GM23248 (cell line): ENCODE data around the gene LIN7C. TPM values are rescaled to one million over a fixed set of nuclear protein-coding genes. Genes with fewer than 3 reads are reported as not detected.

ENCODE experiments used
- DNase-seq: peaks from one replicate; pipeline ENCODE4 v3.0.0-alpha.2; 2015
- H2AFZ ChIP-seq: fragments of 200-600 bp; sonication (generic); 2 replicates; pipeline ENCODE4 v1.6.1; 2016; ENCODE audit warnings: antibody characterized with exemption
- H3F3A ChIP-seq: fragments of 200-600 bp; sonication (generic); 2 replicates; pipeline ENCODE4 v1.6.1; 2016; ENCODE audit warnings: mild to moderate bottlenecking, antibody characterized with exemption, mixed run types; ENCODE audit not compliant: insufficient read depth
- H3K27ac ChIP-seq: fragments of 200-600 bp; sonication (generic); 2 replicates; pipeline ENCODE4 v1.5.1; 2016; ENCODE audit warnings: mild to moderate bottlenecking
- H3K27me3 ChIP-seq: fragments of 200-600 bp; sonication (generic); replicated peaks from 2 replicates; pipeline ENCODE4 v1.6.1; 2016; ENCODE audit warnings: mild to moderate bottlenecking; ENCODE audit not compliant: insufficient read depth
- H3K36me3 ChIP-seq: fragments of 200-600 bp; sonication (generic); 2 replicates; pipeline ENCODE4 v1.6.1; 2016; ENCODE audit warnings: low read depth, mild to moderate bottlenecking
- H3K4me1 ChIP-seq: fragments of 200-600 bp; sonication (generic); 2 replicates; pipeline ENCODE4 v1.6.1; 2016; ENCODE audit warnings: mild to moderate bottlenecking; ENCODE audit not compliant: insufficient read depth
- H3K4me2 ChIP-seq: fragments of 200-600 bp; sonication (generic); one replicate; pipeline ENCODE4 v1.6.1; 2016; ENCODE audit warnings: mild to moderate bottlenecking; ENCODE audit not compliant: unreplicated experiment
- H3K4me3 ChIP-seq: fragments of 200-600 bp; sonication (generic); 2 replicates; pipeline ENCODE4 v1.5.1; 2016; ENCODE audit warnings: mild to moderate bottlenecking
- H3K79me2 ChIP-seq: fragments of 200-600 bp; sonication (generic); 2 replicates; pipeline ENCODE4 v1.6.1; 2016; ENCODE audit warnings: mild to moderate bottlenecking; ENCODE audit not compliant: insufficient read depth
- H3K9ac ChIP-seq: fragments of 200-600 bp; sonication (generic); 2 replicates; pipeline ENCODE4 v1.6.1; 2016; ENCODE audit warnings: mild to moderate bottlenecking
- H3K9me2 ChIP-seq: fragments of 200-600 bp; sonication (generic); 2 replicates; pipeline ENCODE4 v1.6.1; 2016; ENCODE audit warnings: mixed run types, mild to moderate bottlenecking, moderate library complexity; ENCODE audit not compliant: insufficient read depth
- H3K9me3 ChIP-seq: fragments of 200-600 bp; sonication (generic); one replicate; pipeline ENCODE4 v1.6.1; 2017; ENCODE audit warnings: low read depth
- H4K20me1 ChIP-seq: fragments of 200-600 bp; sonication (generic); 2 replicates; pipeline ENCODE4 v1.6.0; 2016; ENCODE audit not compliant: insufficient read depth
- EZH2 ChIP-seq: fragments of 200-600 bp; sonication (generic); IDR thresholded peaks from 2 replicates; pipeline ENCODE4 v1.6.1; 2018; ENCODE audit warnings: antibody characterized with exemption, mild to moderate bottlenecking; ENCODE audit not compliant: insufficient read depth, poor library complexity, severe bottlenecking
- EZH2phosphoT487 ChIP-seq: fragments of 200-600 bp; sonication (generic); IDR thresholded peaks from 2 replicates; pipeline ENCODE4 v1.6.1; 2018; ENCODE audit warnings: antibody characterized with exemption, moderate library complexity, mild to moderate bottlenecking, low read depth; ENCODE audit not compliant: insufficient read depth
- whole genome bisulfite sequencing, 2 experiments: methylation state at CpG; one replicate each; pipeline ENCODE4 v1.1.6; 2015 to 2017; ENCODE audit warnings: low lambda C conversion rate in 2 of 2, low coverage in 1 of 2; ENCODE audit errors: missing lambda C conversion rate in 2 of 2; 5-methylcytosine and 5-hydroxymethylcytosine counted together
- in situ Hi-C: fragments of 300-500 bp; cut with MboI; formaldehyde crosslinking; loops from 2 replicates; pipeline ENCODE4 v1.15.0; 2020
- polyA plus RNA-seq: library from polyadenylated mRNA; unstranded; fragments of >200 nt; fragmentation: Nextera tagmentation; extraction: Ambion mirVana; gene quantifications from 2 replicates; pipeline ENCODE4 v1.2.1, GENCODE V29; 2016
- total RNA-seq: library from RNA; depleted of rRNA; stranded (reverse); fragments of >200 nt; shearing (Covaris generic); gene quantifications from 2 replicates; pipeline ENCODE4 v1.2.3, GENCODE V29; 2014

Gene LIN7C
- total and polyA plus RNA-seq, 2 experiments from 2014 or later = 43.0 to 47.0 TPM

DNA sequence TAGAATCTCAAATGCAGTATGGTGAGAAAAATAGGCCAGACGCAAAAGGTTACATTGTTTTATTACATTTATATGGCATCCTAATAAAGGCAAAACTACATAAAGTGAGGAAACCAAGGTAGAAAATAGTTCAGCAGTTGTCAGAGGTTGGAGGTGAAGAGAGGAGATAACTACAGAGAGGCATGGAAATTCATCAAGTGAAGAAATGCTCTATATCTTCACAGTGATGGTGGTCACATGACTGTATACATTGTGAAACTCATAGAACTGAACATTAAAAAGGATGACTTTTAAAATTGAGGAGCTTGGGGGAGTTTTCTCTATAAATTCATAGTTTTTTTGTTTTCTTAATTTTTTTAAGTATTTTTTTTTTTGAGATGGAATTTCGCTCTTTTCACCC lies 48.4 kb downstream of the LIN7C start:
- H3K4me1 ChIP-seq = peaks cover 37% of the 10 kb centered on the region
- no peak for DNase-seq
- no peaks in the 10 kb centered on the region for H3K27me3 ChIP-seq
- H4K20me1 ChIP-seq = no peaks in the 10 kb centered on the region
- peaks cover 29% of the 10 kb centered on the region for H3F3A ChIP-seq
- peaks cover 98% of the 10 kb centered on the region for H3K79me2 ChIP-seq
- TF ChIP-seq EZH2 = no peak
- TF ChIP-seq EZH2phosphoT487 = no peak
- in situ Hi-C loops = no loop called here
- H3K36me3 ChIP-seq = no peaks in the 10 kb centered on the region
- H3K27ac ChIP-seq = no peak overlapping the region
- H3K4me3 ChIP-seq = no peak overlapping the region
- 97 to 98% methylated on average over 2 of the region's 2 CpGs for WGBS, 2 experiments
- H3K9me2 ChIP-seq = no peaks in the 10 kb centered on the region
- H2AFZ ChIP-seq = no peak overlapping the region
- no peak overlapping the region for H3K9ac ChIP-seq
- H3K4me2 ChIP-seq = no peak overlapping the region
- no peaks in the 10 kb centered on the region for H3K9me3 ChIP-seq

DNA sequence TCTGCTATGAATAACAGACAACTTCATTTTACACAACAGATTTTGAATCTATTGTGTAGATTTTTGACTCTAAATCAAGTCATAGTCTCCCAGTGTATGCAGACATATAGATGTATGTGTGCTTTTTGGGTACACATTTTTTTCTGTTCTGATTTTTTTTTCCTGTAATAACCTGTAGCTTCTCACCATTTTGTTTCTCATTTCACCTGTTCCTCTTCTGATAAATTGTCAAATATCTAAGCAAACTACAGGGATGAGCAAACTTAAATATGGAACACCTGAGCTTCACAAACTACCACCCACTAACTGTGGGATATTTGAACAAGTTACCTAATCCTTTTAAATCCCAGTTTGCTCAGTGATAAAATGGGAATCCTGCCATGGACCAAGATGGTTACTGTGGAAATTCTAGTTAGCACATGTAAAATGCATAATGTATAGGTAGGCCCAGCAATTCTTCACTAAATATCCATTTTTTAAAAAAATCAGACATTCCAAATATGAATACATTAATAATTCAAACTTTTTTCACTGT lies 49.7 kb downstream of the LIN7C start:
- Histone ChIP-seq H3K79me2 (peaks cover 98% of the 10 kb centered on the region), H3K9me3 (no peaks in the 10 kb centered on the region), H3K9ac (peak overlapping the region; percentile 32), H3K4me2 (peak overlapping the region; percentile 75), H3K9me2 (no peaks in the 10 kb centered on the region), H3K27me3 (no peaks in the 10 kb centered on the region), H2AFZ (peak overlapping the region; percentile 49), H3K27ac (peak overlapping the region; percentile 70), H4K20me1 (no peaks in the 10 kb centered on the region), H3K4me3 (peak overlapping the region; percentile 49), H3F3A (peaks cover 32% of the 10 kb centered on the region), H3K4me1 (peaks cover 31% of the 10 kb centered on the region), H3K36me3 (no peaks in the 10 kb centered on the region)
- in situ Hi-C loops = no loop called here
- TF ChIP-seq EZH2 (no peak), EZH2phosphoT487 (no peak)
- DNase-seq = no peak

DNA sequence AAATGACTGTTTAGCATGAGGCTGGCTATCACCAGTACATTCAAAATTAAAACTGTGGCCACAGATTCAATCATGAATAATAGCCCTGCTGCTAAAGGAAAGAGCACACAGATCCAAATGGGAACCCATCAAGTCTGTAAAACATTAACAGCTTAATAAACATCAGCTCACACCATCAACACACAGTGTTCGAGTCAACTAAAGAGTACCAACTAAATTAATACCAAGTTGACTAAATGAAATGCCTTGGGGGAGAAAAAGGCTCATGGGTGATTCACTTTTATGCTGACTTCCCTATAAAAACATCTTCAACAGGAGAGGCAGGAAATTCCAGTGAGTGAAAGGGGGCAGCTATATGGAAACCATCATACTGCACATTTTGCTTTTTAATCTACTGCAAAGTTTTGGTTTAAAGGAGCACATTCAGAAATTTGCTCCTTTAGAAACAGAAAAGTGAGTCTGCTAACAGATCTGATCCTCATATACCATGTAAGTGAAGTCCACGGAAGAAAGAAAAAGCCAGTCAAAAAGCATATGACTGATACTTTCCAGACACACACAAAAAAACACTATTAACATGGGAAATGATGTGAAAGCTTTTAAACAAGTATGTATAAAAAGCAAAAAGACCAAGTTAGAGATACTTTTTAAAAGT lies 50.3 kb downstream of the LIN7C start:
- H3K4me3 ChIP-seq = peak overlapping the region; percentile 49
- H3K9ac ChIP-seq = peak overlapping the region; percentile 32
- 9 to 19% methylated on average over 2 of the region's 2 CpGs for WGBS, 2 experiments
- no peaks in the 10 kb centered on the region for H4K20me1 ChIP-seq
- peaks cover 38% of the 10 kb centered on the region for H3F3A ChIP-seq
- H3K9me2 ChIP-seq = no peaks in the 10 kb centered on the region
- H2AFZ ChIP-seq = peak overlapping the region; percentile 49
- H3K9me3 ChIP-seq = no peaks in the 10 kb centered on the region
- peak overlapping the region; percentile 75 for H3K4me2 ChIP-seq
- peaks cover 96% of the 10 kb centered on the region for H3K79me2 ChIP-seq
- H3K36me3 ChIP-seq = no peaks in the 10 kb centered on the region
- peak overlapping the region; percentile 70 for H3K27ac ChIP-seq
- peaks cover 37% of the 10 kb centered on the region for H3K4me1 ChIP-seq
- H3K27me3 ChIP-seq = no peaks in the 10 kb centered on the region
- in situ Hi-C loops = no loop called here
- TF ChIP-seq EZH2phosphoT487 = no peak
- no peak for TF ChIP-seq EZH2
- peak; percentile 80 for DNase-seq

DNA sequence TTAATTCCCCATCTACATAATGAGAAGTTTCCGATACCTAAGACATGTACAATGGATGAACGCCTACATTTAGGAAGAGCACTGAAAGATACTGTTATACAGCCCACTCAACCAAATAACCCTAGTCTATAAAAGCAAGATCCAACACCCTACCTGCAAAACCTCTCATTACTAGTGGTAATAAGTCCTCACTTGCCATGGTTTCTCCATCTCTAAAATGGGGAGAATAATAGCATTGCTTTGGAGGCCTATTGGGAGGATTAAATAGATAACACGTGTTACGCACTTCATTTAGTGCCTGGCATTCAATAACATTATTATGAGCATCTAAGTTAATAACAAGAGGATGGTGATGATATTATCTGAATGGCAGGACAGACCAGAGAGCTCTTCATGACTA lies 50.9 kb downstream of the LIN7C start:
- H3F3A ChIP-seq = peaks cover 44% of the 10 kb centered on the region
- no peaks in the 10 kb centered on the region for H4K20me1 ChIP-seq
- no peaks in the 10 kb centered on the region for H3K36me3 ChIP-seq
- in situ Hi-C loops = no loop called here
- H3K27me3 ChIP-seq = no peaks in the 10 kb centered on the region
- peak overlapping the region; percentile 75 for H3K4me2 ChIP-seq
- H3K9me3 ChIP-seq = no peaks in the 10 kb centered on the region
- H3K79me2 ChIP-seq = peaks cover 96% of the 10 kb centered on the region
- peaks cover 43% of the 10 kb centered on the region for H3K4me1 ChIP-seq
- 95 to 97% methylated on average over 4 of the region's 4 CpGs for WGBS, 2 experiments
- no peaks in the 10 kb centered on the region for H3K9me2 ChIP-seq
- H2AFZ ChIP-seq = 0 out of 2 replicates have a peak overlapping the region, but pooled peaks have one; percentile 49
- peak overlapping the region; percentile 49 for H3K4me3 ChIP-seq
- H3K9ac ChIP-seq = peak overlapping the region; percentile 32
- H3K27ac ChIP-seq = peak overlapping the region; percentile 70
- TF ChIP-seq EZH2 (no peak), EZH2phosphoT487 (no peak)
- DNase-seq = no peak
